AG09319 (cell line): ENCODE results near the gene MYOZ1.
"Not testable (repeated sequence)": the region's sequence is repeated elsewhere in the genome, so short reads cannot be mapped to it uniquely, and the experiment has no call there.

ENCODE experiments used
- DNase-seq: peaks from one replicate; pipeline ENCODE4 v3.0.0-alpha.2; 2010; ENCODE audit warnings: low read depth; ENCODE audit errors: extremely low read depth
- TF ChIP-seq, protein P1 (sequence below): IDR thresholded peaks from 2 replicates; pipeline ENCODE4 v1.5.1; 2011; ENCODE audit warnings: low read depth, mild to moderate bottlenecking, inconsistent platforms, low read length, moderate library complexity

MYOZ1 gene, protein sequence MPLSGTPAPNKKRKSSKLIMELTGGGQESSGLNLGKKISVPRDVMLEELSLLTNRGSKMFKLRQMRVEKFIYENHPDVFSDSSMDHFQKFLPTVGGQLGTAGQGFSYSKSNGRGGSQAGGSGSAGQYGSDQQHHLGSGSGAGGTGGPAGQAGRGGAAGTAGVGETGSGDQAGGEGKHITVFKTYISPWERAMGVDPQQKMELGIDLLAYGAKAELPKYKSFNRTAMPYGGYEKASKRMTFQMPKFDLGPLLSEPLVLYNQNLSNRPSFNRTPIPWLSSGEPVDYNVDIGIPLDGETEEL

GRCh38 chr10:73641328-73642060 lies at the start of gene MYOZ1:
TSS of gene MYOZ1 (minus strand) at chr10:73641474. CDS start at chr10:73640017, 1,457 bp downstream.
- DNase-seq, result no peak
- TF ChIP-seq, protein P1, sequence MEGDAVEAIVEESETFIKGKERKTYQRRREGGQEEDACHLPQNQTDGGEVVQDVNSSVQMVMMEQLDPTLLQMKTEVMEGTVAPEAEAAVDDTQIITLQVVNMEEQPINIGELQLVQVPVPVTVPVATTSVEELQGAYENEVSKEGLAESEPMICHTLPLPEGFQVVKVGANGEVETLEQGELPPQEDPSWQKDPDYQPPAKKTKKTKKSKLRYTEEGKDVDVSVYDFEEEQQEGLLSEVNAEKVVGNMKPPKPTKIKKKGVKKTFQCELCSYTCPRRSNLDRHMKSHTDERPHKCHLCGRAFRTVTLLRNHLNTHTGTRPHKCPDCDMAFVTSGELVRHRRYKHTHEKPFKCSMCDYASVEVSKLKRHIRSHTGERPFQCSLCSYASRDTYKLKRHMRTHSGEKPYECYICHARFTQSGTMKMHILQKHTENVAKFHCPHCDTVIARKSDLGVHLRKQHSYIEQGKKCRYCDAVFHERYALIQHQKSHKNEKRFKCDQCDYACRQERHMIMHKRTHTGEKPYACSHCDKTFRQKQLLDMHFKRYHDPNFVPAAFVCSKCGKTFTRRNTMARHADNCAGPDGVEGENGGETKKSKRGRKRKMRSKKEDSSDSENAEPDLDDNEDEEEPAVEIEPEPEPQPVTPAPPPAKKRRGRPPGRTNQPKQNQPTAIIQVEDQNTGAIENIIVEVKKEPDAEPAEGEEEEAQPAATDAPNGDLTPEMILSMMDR, result no peak

GRCh38 chr10:73690755-73691154 lies 49.5 kb upstream of the MYOZ1 start:
- not testable (repeated sequence) for DNase-seq

DNA sequence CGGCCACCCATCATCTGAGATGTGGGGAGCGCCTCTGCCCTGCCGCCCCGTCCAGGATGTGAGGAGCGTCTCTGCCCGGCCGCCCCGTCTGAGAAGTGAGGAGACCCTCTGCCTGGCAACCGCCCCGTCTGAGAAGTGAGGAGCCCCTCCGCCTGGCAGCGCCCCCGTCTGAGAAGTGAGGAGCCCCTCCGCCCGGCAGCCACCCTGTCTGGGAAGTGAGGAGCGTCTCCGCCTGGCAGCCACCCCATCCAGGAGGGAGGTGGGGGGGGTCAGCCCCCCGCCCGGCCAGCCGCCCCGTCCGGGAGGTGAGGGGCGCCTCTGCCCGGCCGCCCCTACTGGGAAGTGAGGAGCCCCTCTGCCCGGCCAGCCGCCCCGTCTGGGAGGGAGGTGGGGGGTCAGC lies 48.3 kb upstream of the MYOZ1 start:
- not testable (repeated sequence) for DNase-seq

DNA sequence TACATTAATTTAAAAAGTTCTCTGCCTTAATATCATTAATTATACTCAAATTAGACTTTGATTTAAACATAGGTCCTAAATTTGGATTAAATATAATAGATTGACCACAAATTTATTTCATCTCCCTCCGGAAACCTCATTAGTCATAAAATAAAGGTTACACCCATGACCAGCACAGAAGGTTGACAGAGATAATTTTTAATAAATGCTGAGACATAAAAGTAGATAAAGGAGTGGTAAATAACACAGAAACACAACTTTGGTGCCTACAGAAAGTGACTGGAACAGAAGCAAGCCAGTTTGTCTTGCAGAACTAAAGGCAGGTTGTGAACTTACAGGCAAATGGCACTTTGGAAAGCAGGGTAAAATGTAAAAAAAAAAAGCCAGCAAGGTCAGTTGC lies 46.4 kb upstream of the MYOZ1 start:
- not testable (repeated sequence) for DNase-seq

- DNase-seq, result not testable (repeated sequence)
Observed at GRCh38 chr10:73674546-73674945, 33.3 kb upstream of the MYOZ1 start.

DNA sequence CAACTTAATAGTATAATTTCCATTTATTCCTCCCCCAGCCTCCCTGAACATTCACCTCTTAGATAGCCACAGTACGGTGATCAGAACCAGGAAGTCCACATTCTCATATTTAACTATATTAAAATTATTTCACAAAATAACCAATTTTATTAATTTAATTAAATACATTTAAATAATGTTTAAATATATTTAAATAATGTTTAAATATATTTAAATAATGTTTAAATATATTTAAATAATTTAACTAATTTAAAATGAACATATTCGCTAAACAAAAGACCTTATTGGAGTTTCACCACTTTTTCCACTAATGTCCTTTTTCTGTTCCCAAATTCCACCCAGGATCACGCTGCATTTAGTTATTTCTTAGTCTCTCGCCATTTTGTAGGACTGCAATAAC lies 27.1 kb upstream of the MYOZ1 start:
- not testable (repeated sequence) for DNase-seq

GRCh38 chr10:73666153-73666809 lies 25.0 kb upstream of the MYOZ1 start:
- DNase-seq, result peak; percentile 37

- DNase-seq, result not testable (repeated sequence)
Observed at GRCh38 chr10:73665581-73665980, 24.3 kb upstream of the MYOZ1 start.

DNA sequence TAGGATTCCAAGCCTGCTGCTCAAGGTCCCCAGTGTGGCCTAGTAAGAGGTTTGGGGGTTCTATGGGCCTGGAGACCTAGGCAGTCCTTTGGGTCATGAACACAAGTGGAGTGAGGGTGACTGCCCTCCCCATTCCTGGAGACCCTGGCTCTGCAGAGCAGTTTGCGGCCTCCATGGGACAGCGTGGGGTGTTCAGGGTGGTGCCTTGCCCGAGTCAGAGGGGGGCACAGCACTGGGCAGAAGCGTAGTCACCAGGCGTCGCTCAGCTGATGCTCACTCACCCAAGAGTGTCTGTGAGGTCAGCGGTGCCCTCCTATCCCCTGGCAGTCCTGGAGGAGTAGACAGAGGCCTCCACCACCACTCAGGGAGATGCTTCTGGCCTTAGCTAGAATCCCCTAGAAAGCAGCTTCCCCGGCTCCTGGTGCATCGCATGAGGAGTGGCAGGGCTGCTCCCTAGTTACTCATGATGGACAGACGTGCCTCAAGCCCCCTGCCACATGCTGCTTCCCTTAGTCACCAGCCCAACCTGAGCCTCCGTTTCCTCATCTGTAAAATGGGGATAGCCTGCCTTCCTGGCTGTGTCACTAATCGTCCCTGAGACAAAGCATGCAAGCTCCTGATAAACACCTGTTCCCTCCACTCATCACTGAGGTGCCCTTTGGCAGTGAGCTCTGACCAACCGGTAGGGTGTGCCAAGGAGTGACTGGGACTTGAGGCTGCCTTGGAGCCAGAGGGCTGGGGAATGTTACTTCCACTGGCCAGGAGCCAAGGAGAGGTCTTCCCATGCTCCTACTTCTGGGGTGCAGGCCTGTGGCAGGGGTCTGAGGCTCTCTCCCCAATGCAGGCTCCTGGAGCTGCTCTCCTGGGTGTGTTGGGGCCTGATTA lies 23.1 kb upstream of the MYOZ1 start:
- DNase-seq, result not testable (repeated sequence)

DNA sequence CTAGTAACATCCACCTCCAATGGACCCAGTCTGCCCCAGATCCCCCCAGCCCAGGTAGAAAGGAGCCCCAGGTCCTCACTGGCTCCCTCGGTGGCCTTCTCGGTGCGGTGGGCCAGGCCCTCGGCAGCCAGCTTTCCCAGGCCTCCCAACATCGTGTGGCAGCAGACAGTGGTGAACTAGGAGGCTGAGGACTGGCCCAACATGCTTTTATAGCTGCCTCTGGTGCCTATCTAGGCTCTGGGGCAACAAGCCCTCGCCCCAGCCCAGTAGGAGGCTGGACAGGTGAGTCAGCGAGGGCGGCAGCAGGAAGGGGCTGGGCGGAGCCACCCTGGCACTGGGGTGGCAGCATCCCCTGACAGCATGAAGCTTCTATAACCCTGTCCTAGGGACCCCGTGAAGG lies 22.3 kb upstream of the MYOZ1 start:
- not testable (repeated sequence) for DNase-seq

DNA sequence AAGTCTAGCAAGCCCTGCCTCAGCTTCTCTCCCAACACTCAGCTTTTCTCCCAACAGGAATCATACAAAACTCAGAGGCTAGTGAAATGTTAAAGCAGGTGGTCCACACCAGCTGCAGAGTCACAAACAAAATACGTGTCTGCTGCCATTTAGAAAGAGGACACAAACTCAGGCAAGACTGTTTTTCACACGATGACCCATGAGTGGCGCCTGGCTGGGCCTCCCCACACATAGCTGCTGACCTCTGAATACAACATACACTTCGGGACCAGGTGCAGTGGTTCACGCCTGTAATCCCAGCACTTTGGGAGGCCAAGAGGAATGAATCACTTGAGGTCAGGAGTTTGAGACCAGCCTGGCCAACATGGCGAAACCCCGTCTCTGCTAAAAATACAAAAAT lies 21.4 kb upstream of the MYOZ1 start:
- DNase-seq, result not testable (repeated sequence)

DNA sequence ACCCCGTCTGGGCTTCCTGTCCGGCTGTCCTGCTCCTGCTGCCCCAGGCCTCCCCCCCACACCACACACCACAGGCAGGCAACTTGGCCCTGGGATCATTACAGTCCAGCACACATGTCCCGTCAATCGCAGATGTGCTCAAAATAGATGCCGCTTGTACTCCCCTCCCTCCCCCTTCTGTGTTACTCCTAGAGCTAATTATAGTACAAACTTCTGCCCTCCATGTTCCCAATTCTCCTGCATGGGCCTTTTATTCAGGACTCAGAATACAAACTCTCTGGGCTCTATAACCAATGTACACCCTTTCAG lies 14.7 kb upstream of the MYOZ1 start, which contains the start of gene SYNPO2L:
Gene SYNPO2L (minus strand): TSS at position 40 of the 309 bp plus-strand sequence. CDS start 107 bp downstream, outside the sequence.
- DNase-seq, result no peak
- TF ChIP-seq, protein P1, result no peak
